ENCODE data around the gene GNAI1.

GNAI1 gene

GRCh38 chr7:80132594-80132993 lies 2.0 kb upstream of the GNAI1 start:
- no peak for DNase-seq (ENCODE audit: low spot score)
- FAIRE-seq: peak; percentile 70

- FAIRE-seq (peak; percentile 86), DNase-seq (ENCODE audit: low spot score) (peak; percentile 38)
Observed at GRCh38 chr7:80133361-80134114, 1.1 kb upstream of the GNAI1 start.

- FAIRE-seq (no peak), DNase-seq (ENCODE audit: low spot score) (no peak)
Observed at GRCh38 chr7:80134115-80134535, 506 bp upstream of the GNAI1 start.

GRCh38 chr7:80135309-80136104 lies 876 bp downstream of the GNAI1 start:
- peak; percentile 66 for FAIRE-seq
- peak; percentile 62 for DNase-seq (ENCODE audit: low spot score)

GRCh38 chr7:80136261-80137055 lies 1.8 kb downstream of the GNAI1 start:
- DNase-seq (ENCODE audit: low spot score) (no peak), FAIRE-seq (no peak)

- no peak for DNase-seq (ENCODE audit: low spot score)
- no peak for FAIRE-seq
Observed at GRCh38 chr7:80137410-80137809, 2.8 kb downstream of the GNAI1 start.

GRCh38 chr7:80139236-80139635 lies 4.6 kb downstream of the GNAI1 start:
- DNase-seq (ENCODE audit: low spot score) (no peak), FAIRE-seq (no peak)

- DNase-seq (ENCODE audit: low spot score) (no peak), FAIRE-seq (no peak)
Observed at GRCh38 chr7:80140388-80140787, 5.8 kb downstream of the GNAI1 start.

- FAIRE-seq: peak; percentile 42
- no peak for DNase-seq (ENCODE audit: low spot score)
Observed at GRCh38 chr7:80141376-80141775, 6.7 kb downstream of the GNAI1 start.

- no peak for DNase-seq (ENCODE audit: low spot score)
- FAIRE-seq: peak; percentile 42
Observed at GRCh38 chr7:80142853-80143580, 8.4 kb downstream of the GNAI1 start.

- DNase-seq (ENCODE audit: low spot score) (no peak), FAIRE-seq (peak; percentile 40)
Observed at GRCh38 chr7:80145780-80146422, 11.3 kb downstream of the GNAI1 start.

- FAIRE-seq: no peak
Observed at GRCh38 chr7:80146545-80147182, 12.0 kb downstream of the GNAI1 start.

GRCh38 chr7:80147543-80148391 lies 13.1 kb downstream of the GNAI1 start:
- peak; percentile 94 for FAIRE-seq
- no peak for DNase-seq (ENCODE audit: low spot score)

More at GRCh38 chr7:80146545-80147182, 12.0 kb downstream of the GNAI1 start:
- no peak for DNase-seq (ENCODE audit: low spot score)

- peak; percentile 52 for DNase-seq (ENCODE audit: low spot score)
- peak; percentile 76 for FAIRE-seq
Observed at GRCh38 chr7:80150611-80151273, 16.1 kb downstream of the GNAI1 start.

GRCh38 chr7:80151274-80151665 lies 16.6 kb downstream of the GNAI1 start:
- FAIRE-seq (peak; percentile 5), DNase-seq (ENCODE audit: low spot score) (peak; percentile 45)

- DNase-seq (ENCODE audit: low spot score): no peak
- FAIRE-seq: no peak
Observed at GRCh38 chr7:80153446-80153845, 18.8 kb downstream of the GNAI1 start.

GRCh38 chr7:80154656-80155333 lies 20.2 kb downstream of the GNAI1 start:
- FAIRE-seq (no peak), DNase-seq (ENCODE audit: low spot score) (no peak)

GRCh38 chr7:80155374-80155773 lies 20.7 kb downstream of the GNAI1 start:
- DNase-seq (ENCODE audit: low spot score): no peak
- FAIRE-seq: no peak
